Peyer's patch (tissue), 4 donors: Measurements from ENCODE around the gene PDE4D.

Experiments used
- CTCF ChIP-seq, 6 experiments: fragments of 450-650 bp in 4 of 6; fragments of 200-600 bp in 2 of 6; sonication (generic) in 1 of 6; IDR thresholded peaks; one replicate each; pipeline ENCODE4 v1.5.1; 2017 to 2019; ENCODE audit warnings: antibody characterized with exemption in 6 of 6, mild to moderate bottlenecking in 3 of 6, moderate library complexity in 1 of 6
- POLR2A ChIP-seq, 2 donors: fragments of 450-650 bp; IDR thresholded peaks; one replicate each; pipeline ENCODE4 v1.5.1; 2017; ENCODE audit warnings: antibody characterized with exemption in 2 of 2, mild to moderate bottlenecking in 2 of 2, moderate library complexity in 2 of 2

DNA sequence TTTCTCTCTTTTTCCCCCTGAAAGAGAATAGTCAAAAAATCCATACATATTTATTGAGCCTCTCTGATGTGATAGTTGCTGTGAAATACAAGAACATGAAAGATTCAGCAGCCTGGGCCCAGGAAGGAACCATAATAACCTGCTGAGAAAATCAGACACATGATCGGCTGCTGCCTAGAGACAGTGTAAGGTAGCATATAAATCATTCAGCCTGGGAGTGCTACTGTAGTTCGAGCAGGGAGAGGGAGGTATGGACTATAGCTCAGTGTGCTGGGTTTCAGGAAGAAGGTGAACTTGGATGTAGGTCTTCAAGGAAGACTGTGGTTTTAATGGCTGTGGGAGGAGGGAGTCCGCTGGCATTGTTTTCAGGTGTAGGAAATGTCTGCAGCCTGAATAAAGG lies 841.6 kb downstream of the PDE4D start:
- no peak for TF ChIP-seq CTCF (IDR thresholded peaks at IDR 0.05)
- TF ChIP-seq POLR2A (IDR thresholded peaks at IDR 0.05) = no peak
